ENCODE results near the gene KLHL36. TPM values are rescaled to one million over a fixed set of nuclear protein-coding genes. Genes with fewer than 3 reads are reported as not detected.

KLHL36 gene
- total and polyA plus RNA-seq, 4 donors, result 11.5 to 53.6 (median 16.9) TPM

DNA sequence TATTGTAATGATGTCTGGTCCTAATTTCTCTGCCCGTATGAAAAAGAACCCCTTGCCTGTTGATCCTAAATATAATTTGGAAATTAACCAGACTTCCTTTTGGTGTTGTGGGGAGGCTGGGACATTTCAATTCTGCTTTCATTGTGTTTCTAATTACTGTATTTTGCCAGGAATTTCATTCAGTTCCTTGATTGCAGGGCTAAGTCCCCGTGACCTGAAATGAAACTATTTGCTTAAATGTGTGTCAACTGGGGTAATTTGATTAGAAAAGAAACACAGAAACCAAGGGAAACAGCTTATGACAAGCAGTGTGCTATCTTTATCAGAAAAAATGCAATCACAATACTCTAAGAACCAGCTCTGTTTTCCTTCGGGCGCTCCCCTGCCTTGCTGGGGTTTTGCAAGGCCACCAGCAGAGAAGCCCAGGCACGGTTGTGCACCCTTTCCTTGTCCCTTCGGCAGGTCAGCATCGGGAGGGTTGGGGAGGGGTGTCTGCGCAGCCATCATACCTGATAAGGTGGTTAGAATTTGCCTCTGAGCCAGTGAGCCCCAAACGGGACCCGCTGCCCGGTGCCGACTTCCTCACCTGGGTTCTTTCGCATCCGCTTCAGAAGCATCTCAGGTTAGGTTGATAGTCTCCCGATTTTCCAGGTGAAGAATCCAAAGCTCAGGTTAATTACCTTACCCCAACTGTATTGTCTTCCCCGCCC lies 19.4 kb downstream of the KLHL36 start:
- H3K27me3 ChIP-seq (ENCODE audit: control insufficient read depth in 4 of 4, insufficient read depth in 4 of 4, low read length in 3 of 4), result no peaks in the 10 kb centered on the region

DNA sequence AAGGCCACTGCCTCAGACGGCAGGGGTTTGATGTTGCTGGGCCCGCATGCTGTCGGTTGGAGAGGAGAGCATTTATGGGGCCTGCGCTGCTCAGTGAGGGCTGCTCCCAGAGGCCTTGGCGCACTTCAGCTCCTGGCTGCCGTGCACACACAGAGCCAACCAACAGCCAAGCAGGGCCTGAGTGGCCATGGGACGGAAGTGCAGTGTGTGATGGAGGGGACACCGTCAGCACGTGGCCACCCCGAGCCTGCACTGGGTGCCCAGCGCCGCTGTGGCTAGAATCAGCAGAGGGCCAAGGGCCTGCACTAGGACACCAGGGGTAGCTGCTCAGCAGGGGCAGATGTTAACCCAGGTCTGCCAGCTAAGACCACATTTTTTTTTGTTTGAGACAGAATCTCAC lies 21.8 kb downstream of the KLHL36 start:
- H3K4me1 ChIP-seq (ENCODE audit: control insufficient read depth in 4 of 4, insufficient read depth in 4 of 4, low read length in 3 of 4), result no peaks in the 10 kb centered on the region
- H3K27me3 ChIP-seq (ENCODE audit: control insufficient read depth in 4 of 4, insufficient read depth in 4 of 4, low read length in 3 of 4), result no peaks in the 10 kb centered on the region
- no peak for DNase-seq (ENCODE audit: low spot score)
- H3K9ac ChIP-seq (ENCODE audit: low read depth in 1 of 2, low read length in 2 of 2), result no peak overlapping the region
- no peak for TF ChIP-seq RAD21 (IDR thresholded peaks at IDR 0.05)
- no peak for TF ChIP-seq HNF4G (IDR thresholded peaks at IDR 0.05)
- no peak for TF ChIP-seq CTCF (IDR thresholded peaks at IDR 0.05; ENCODE audit: low read depth, low read length, missing input control)
- no peak for TF ChIP-seq GABPA (IDR thresholded peaks at IDR 0.05 in 1 of 2, conservative IDR thresholded peaks at IDR 0.05 in 1 of 2)
- no peak for TF ChIP-seq REST (IDR thresholded peaks at IDR 0.05)
- TF ChIP-seq ATF3 (IDR thresholded peaks at IDR 0.05), result no peak
- no peak for TF ChIP-seq HNF4A (conservative IDR thresholded peaks at IDR 0.05)
- TF ChIP-seq FOXA1 (IDR thresholded peaks at IDR 0.05), result no peak
- TF ChIP-seq EGR1 (IDR thresholded peaks at IDR 0.05; ENCODE audit: low read depth in 2 of 2), result no peak
- TF ChIP-seq NR2F2 (IDR thresholded peaks at IDR 0.05), result no peak
- TF ChIP-seq MAX (IDR thresholded peaks at IDR 0.05), result no peak
- TF ChIP-seq, protein P1, sequence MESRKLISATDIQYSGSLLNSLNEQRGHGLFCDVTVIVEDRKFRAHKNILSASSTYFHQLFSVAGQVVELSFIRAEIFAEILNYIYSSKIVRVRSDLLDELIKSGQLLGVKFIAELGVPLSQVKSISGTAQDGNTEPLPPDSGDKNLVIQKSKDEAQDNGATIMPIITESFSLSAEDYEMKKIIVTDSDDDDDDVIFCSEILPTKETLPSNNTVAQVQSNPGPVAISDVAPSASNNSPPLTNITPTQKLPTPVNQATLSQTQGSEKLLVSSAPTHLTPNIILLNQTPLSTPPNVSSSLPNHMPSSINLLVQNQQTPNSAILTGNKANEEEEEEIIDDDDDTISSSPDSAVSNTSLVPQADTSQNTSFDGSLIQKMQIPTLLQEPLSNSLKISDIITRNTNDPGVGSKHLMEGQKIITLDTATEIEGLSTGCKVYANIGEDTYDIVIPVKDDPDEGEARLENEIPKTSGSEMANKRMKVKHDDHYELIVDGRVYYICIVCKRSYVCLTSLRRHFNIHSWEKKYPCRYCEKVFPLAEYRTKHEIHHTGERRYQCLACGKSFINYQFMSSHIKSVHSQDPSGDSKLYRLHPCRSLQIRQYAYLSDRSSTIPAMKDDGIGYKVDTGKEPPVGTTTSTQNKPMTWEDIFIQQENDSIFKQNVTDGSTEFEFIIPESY (IDR thresholded peaks at IDR 0.05), result no peak
- no peak for TF ChIP-seq TAF1 (conservative IDR thresholded peaks at IDR 0.05)
- no peak for TF ChIP-seq JUND (IDR thresholded peaks at IDR 0.05)
- TF ChIP-seq RXRA (IDR thresholded peaks at IDR 0.05), result no peak
- TF ChIP-seq SP1 (IDR thresholded peaks at IDR 0.05), result no peak
- TF ChIP-seq FOXA2 (IDR thresholded peaks at IDR 0.05), result no peak
- no peak for TF ChIP-seq YY1 (IDR thresholded peaks at IDR 0.05)
- H3K27ac ChIP-seq (ENCODE audit: low read depth in 1 of 2, low read length in 2 of 2), result no peak overlapping the region
- H3K4me3 ChIP-seq (ENCODE audit: low read depth in 1 of 3, low read length in 3 of 3), result no peak overlapping the region
- H3K9me3 ChIP-seq (ENCODE audit: control insufficient read depth in 4 of 4, low read length in 3 of 4), result no peaks in the 10 kb centered on the region
- peaks cover 0 to 12% (median 7%) of the 10 kb centered on the region in 4 donors for H3K36me3 ChIP-seq (ENCODE audit: control insufficient read depth in 4 of 4, insufficient read depth in 3 of 4, low read depth in 1 of 4, low read length in 3 of 4)
- WGBS, result 92% methylated on average over 12 of the region's 12 CpGs

More for the DNA sequence above, 19.4 kb downstream of the KLHL36 start:
- DNase-seq (ENCODE audit: low spot score), result no peak
- Histone ChIP-seq H3K4me3 (ENCODE audit: low read depth in 1 of 3, low read length in 3 of 3) (no peak overlapping the region), H3K27ac (ENCODE audit: low read depth in 1 of 2, low read length in 2 of 2) (no peak overlapping the region), H3K9me3 (ENCODE audit: control insufficient read depth in 4 of 4, low read length in 3 of 4) (no peaks in the 10 kb centered on the region), H3K4me1 (ENCODE audit: control insufficient read depth in 4 of 4, insufficient read depth in 4 of 4, low read length in 3 of 4) (no peaks in the 10 kb centered on the region), H3K9ac (ENCODE audit: low read depth in 1 of 2, low read length in 2 of 2) (no peak overlapping the region), H3K36me3 (ENCODE audit: control insufficient read depth in 4 of 4, insufficient read depth in 3 of 4, low read depth in 1 of 4, low read length in 3 of 4) (peaks cover 2 to 34% (median 19%) of the 10 kb centered on the region in 4 donors)
- TF ChIP-seq EGR1 (IDR thresholded peaks at IDR 0.05; ENCODE audit: low read depth in 2 of 2) (no peak), HNF4A (conservative IDR thresholded peaks at IDR 0.05) (no peak), SP1 (IDR thresholded peaks at IDR 0.05) (no peak), RAD21 (IDR thresholded peaks at IDR 0.05) (no peak), NR2F2 (IDR thresholded peaks at IDR 0.05) (no peak), GABPA (IDR thresholded peaks at IDR 0.05 in 1 of 2, conservative IDR thresholded peaks at IDR 0.05 in 1 of 2) (no peak), HNF4G (IDR thresholded peaks at IDR 0.05) (no peak), FOXA2 (IDR thresholded peaks at IDR 0.05) (no peak), YY1 (IDR thresholded peaks at IDR 0.05) (no peak), JUND (IDR thresholded peaks at IDR 0.05) (no peak), TAF1 (conservative IDR thresholded peaks at IDR 0.05) (no peak), ATF3 (IDR thresholded peaks at IDR 0.05) (no peak)
- TF ChIP-seq, protein P1 (IDR thresholded peaks at IDR 0.05), result no peak
- 86% methylated on average over 16 of the region's 16 CpGs for WGBS

Measured in liver (tissue), 9 donors.